SK-N-SH treated with all-trans-retinoic acid at 6 μM for 48 hours (cell line): ENCODE measurements around the gene CANX.

Experiments used
- ATAC-seq: fragments of 200-7000 bp; cut with Tn5 transposase; 3 replicates; pipeline ENCODE4 v1.9.1; 2020; ENCODE audit warnings: mild to moderate bottlenecking, moderate library complexity
- ARNTL ChIP-seq: fragments of 450-650 bp; formaldehyde crosslinking; IDR thresholded peaks from 2 replicates; pipeline ENCODE4 v1.5.0; 2020; ENCODE audit warnings: low read depth, mild to moderate bottlenecking, moderate library complexity, borderline replicate concordance
- BACH2 ChIP-seq: fragments of 250-450 bp; sonication (Bioruptor Pico); IDR thresholded peaks from 2 replicates; pipeline ENCODE4 v1.9.0; 2021; ENCODE audit warnings: mild to moderate bottlenecking, borderline replicate concordance
- CSDC2 ChIP-seq: fragments of 250-450 bp; sonication (Bioruptor Pico); IDR thresholded peaks from 2 replicates; pipeline ENCODE4 v1.5.0; 2020; ENCODE audit warnings: mild to moderate bottlenecking, moderate library complexity
- ESRRG ChIP-seq: fragments of 250-450 bp; sonication (Bioruptor Pico); IDR thresholded peaks from 2 replicates; pipeline ENCODE4 v1.6.1; 2021; ENCODE audit warnings: mild to moderate bottlenecking
- GLIS3 ChIP-seq: fragments of 250-450 bp; sonication (Bioruptor Pico); IDR thresholded peaks from 2 replicates; pipeline ENCODE4 v1.5.0; 2020; ENCODE audit warnings: mild to moderate bottlenecking, moderate library complexity
- ISL1 ChIP-seq: fragments of 250-450 bp; sonication (Bioruptor Pico); IDR thresholded peaks from 2 replicates; pipeline ENCODE4 v2.1.2; 2022; ENCODE audit warnings: mild to moderate bottlenecking, moderate library complexity
- OSR1 ChIP-seq: fragments of 250-450 bp; sonication (Bioruptor Pico); IDR thresholded peaks from 2 replicates; pipeline ENCODE4 v1.8.0; 2022; ENCODE audit warnings: moderate library complexity, mild to moderate bottlenecking, inconsistent platforms
- PPARA ChIP-seq: fragments of 250-450 bp; sonication (Bioruptor Pico); IDR thresholded peaks from 2 replicates; pipeline ENCODE4 v1.5.0; 2020; ENCODE audit warnings: mild to moderate bottlenecking, borderline replicate concordance
- RARB ChIP-seq: fragments of 250-450 bp; sonication (Bioruptor Pico); IDR thresholded peaks from 2 replicates; pipeline ENCODE4 v1.8.0; 2021; ENCODE audit warnings: mild to moderate bottlenecking, moderate library complexity
- SNAI2 ChIP-seq: fragments of 250-450 bp; sonication (Bioruptor Pico); IDR thresholded peaks from 2 replicates; pipeline ENCODE4 v1.5.0; 2020; ENCODE audit warnings: mild to moderate bottlenecking, moderate library complexity
- TCF4 ChIP-seq: fragments of 250-450 bp; sonication (Bioruptor Pico); IDR thresholded peaks from 2 replicates; pipeline ENCODE4 v1.8.0; 2021; ENCODE audit warnings: mild to moderate bottlenecking, moderate library complexity, borderline replicate concordance
- TOX ChIP-seq: fragments of 250-450 bp; sonication (Bioruptor Pico); IDR thresholded peaks from 2 replicates; pipeline ENCODE4 v1.8.0; 2021; ENCODE audit warnings: mild to moderate bottlenecking, moderate library complexity, borderline replicate concordance
- ZC3H10 ChIP-seq: fragments of 250-450 bp; sonication (Bioruptor Pico); IDR thresholded peaks from 2 replicates; pipeline ENCODE4 v1.5.1; 2021; ENCODE audit warnings: mild to moderate bottlenecking, moderate library complexity
- ZFP3 ChIP-seq: fragments of 250-450 bp; sonication (Bioruptor Pico); IDR thresholded peaks from 2 replicates; pipeline ENCODE4 v1.5.0; 2020; ENCODE audit warnings: mild to moderate bottlenecking, moderate library complexity
- ZFP30 ChIP-seq: fragments of 450-650 bp; formaldehyde crosslinking; IDR thresholded peaks from 2 replicates; pipeline ENCODE4 v1.5.0; 2022; ENCODE audit warnings: mild to moderate bottlenecking, moderate library complexity
- ZNF565 ChIP-seq: fragments of 450-650 bp; formaldehyde crosslinking; conservative IDR thresholded peaks from 2 replicates; pipeline ENCODE4 v1.5.0; 2020; ENCODE audit warnings: low read depth, mild to moderate bottlenecking, moderate library complexity
- ZNF70 ChIP-seq: fragments of 450-650 bp; formaldehyde crosslinking; IDR thresholded peaks from 2 replicates; pipeline ENCODE4 v1.5.0; 2020; ENCODE audit warnings: mild to moderate bottlenecking, moderate library complexity
- ZNF8 ChIP-seq: fragments of 450-650 bp; formaldehyde crosslinking; IDR thresholded peaks from 2 replicates; pipeline ENCODE4 v1.5.0; 2020; ENCODE audit warnings: mild to moderate bottlenecking, moderate library complexity
- TF ChIP-seq, protein P1 (sequence below): fragments of 250-450 bp; sonication (Bioruptor Pico); IDR thresholded peaks from 2 replicates; pipeline ENCODE4 v1.8.0; 2021; ENCODE audit warnings: low read depth, mild to moderate bottlenecking, moderate library complexity, borderline replicate concordance
- TF ChIP-seq, protein P2 (sequence below): fragments of 250-450 bp; sonication (Bioruptor Pico); IDR thresholded peaks from 2 replicates; pipeline ENCODE4 v1.5.0; 2020; ENCODE audit warnings: mild to moderate bottlenecking, moderate library complexity
- TF ChIP-seq, protein P3 (sequence below): fragments of 250-450 bp; sonication (Bioruptor Pico); IDR thresholded peaks from 2 replicates; pipeline ENCODE4 v1.8.0; 2020; ENCODE audit warnings: mild to moderate bottlenecking, moderate library complexity, borderline replicate concordance
- TF ChIP-seq, protein P4 (sequence below): fragments of 250-450 bp; sonication (Bioruptor Pico); IDR thresholded peaks from 2 replicates; pipeline ENCODE4 v1.5.1; 2021; ENCODE audit warnings: mild to moderate bottlenecking, moderate library complexity
- TF ChIP-seq, protein P5 (sequence below): fragments of 250-450 bp; sonication (Bioruptor Pico); IDR thresholded peaks from 2 replicates; pipeline ENCODE4 v1.5.1; 2020; ENCODE audit warnings: low read depth, mild to moderate bottlenecking, moderate library complexity

Gene CANX

DNA sequence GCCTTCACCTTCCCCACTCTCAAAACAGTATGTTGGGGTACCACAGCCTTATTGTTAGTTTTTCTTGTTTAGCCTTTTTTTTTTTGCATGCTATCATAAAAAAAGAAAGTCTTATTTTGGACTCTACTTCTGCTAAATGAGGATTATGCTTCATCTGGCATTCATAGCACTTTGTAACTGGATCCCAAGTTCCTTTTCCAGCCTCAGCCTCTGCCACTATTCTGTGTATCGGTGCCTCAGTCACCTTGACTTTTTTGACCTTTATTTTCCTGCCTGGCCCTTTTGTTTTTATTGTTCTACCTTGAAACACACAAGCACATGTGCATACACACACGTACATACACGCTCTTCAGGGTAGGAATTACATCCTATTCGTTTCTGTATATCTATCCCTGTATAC is 25.4 kb downstream of the CANX start:
- no peak for TF ChIP-seq TOX (CRISPR knock-in tag)
- no peak for TF ChIP-seq ZFP3 (CRISPR knock-in tag)
- TF ChIP-seq RARB (CRISPR knock-in tag), result no peak
- TF ChIP-seq ESRRG (CRISPR knock-in tag), result no peak
- no peak for TF ChIP-seq OSR1
- TF ChIP-seq ZNF8 (CRISPR knock-in tag), result no peak
- TF ChIP-seq GLIS3 (CRISPR knock-in tag), result no peak
- no peak for TF ChIP-seq ZC3H10 (CRISPR knock-in tag)
- TF ChIP-seq SNAI2, result no peak
- TF ChIP-seq, protein P1, sequence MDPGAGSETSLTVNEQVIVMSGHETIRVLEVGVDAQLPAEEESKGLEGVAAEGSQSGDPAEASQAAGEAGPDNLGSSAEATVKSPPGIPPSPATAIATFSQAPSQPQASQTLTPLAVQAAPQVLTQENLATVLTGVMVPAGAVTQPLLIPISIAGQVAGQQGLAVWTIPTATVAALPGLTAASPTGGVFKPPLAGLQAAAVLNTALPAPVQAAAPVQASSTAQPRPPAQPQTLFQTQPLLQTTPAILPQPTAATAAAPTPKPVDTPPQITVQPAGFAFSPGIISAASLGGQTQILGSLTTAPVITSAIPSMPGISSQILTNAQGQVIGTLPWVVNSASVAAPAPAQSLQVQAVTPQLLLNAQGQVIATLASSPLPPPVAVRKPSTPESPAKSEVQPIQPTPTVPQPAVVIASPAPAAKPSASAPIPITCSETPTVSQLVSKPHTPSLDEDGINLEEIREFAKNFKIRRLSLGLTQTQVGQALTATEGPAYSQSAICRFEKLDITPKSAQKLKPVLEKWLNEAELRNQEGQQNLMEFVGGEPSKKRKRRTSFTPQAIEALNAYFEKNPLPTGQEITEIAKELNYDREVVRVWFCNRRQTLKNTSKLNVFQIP (CRISPR knock-in tag), result no peak
- TF ChIP-seq CSDC2, result no peak
- no peak for TF ChIP-seq ZNF565 (CRISPR knock-in tag)
- TF ChIP-seq ARNTL (CRISPR knock-in tag), result no peak
- TF ChIP-seq ZNF70, result no peak
- no peak for ATAC-seq

DNA sequence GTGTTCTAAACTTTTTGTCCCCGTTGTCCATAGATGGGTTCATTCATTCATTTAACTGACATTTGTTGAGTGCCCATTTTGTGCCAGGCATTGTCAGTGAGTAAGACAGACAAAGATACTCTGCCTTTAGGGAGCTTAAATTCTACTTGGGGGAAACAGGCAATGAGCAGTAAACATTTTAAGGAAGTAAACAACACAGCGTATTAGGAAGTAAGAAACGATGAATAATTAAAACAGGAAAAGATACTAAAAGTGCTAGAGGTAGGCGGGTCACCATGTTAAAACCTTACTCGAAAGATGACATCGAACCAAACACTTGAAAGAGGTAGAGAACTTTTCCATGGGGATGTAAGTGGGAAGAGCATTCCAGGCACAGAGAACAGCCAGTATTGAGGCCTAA is 28.3 kb downstream of the CANX start:
- TF ChIP-seq TOX (CRISPR knock-in tag) (no peak), ZFP3 (CRISPR knock-in tag) (no peak), TCF4 (CRISPR knock-in tag) (no peak), ZNF565 (CRISPR knock-in tag) (no peak), ESRRG (CRISPR knock-in tag) (no peak), PPARA (CRISPR knock-in tag) (no peak), ZNF8 (CRISPR knock-in tag) (no peak), CSDC2 (no peak), SNAI2 (no peak)
- TF ChIP-seq, protein P2, sequence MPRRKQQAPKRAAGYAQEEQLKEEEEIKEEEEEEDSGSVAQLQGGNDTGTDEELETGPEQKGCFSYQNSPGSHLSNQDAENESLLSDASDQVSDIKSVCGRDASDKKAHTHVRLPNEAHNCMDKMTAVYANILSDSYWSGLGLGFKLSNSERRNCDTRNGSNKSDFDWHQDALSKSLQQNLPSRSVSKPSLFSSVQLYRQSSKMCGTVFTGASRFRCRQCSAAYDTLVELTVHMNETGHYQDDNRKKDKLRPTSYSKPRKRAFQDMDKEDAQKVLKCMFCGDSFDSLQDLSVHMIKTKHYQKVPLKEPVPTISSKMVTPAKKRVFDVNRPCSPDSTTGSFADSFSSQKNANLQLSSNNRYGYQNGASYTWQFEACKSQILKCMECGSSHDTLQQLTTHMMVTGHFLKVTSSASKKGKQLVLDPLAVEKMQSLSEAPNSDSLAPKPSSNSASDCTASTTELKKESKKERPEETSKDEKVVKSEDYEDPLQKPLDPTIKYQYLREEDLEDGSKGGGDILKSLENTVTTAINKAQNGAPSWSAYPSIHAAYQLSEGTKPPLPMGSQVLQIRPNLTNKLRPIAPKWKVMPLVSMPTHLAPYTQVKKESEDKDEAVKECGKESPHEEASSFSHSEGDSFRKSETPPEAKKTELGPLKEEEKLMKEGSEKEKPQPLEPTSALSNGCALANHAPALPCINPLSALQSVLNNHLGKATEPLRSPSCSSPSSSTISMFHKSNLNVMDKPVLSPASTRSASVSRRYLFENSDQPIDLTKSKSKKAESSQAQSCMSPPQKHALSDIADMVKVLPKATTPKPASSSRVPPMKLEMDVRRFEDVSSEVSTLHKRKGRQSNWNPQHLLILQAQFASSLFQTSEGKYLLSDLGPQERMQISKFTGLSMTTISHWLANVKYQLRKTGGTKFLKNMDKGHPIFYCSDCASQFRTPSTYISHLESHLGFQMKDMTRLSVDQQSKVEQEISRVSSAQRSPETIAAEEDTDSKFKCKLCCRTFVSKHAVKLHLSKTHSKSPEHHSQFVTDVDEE (CRISPR knock-in tag), result no peak
- TF ChIP-seq, all 23 proteins: peak for 0
- ATAC-seq, result no peak

DNA sequence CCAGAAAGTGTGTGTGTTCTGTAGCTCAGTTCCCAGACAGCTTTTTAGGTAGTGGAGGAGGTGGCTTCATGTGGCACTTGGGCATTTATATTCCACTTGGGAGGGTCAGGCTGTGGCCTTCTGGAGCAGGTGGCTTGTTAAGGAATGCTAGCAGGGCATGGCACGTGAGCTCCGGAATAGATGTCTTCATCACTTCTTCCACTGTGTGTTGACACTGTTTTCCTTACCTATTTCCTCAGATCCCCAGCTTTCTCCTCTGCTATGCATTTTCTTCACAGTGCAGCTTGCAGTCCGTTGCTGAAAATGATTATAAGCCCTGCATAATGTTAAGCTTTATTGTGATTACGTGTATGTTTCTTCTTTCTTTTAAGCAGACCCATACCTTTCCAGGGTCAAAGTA is 30.5 kb downstream of the CANX start:
- ATAC-seq, result no peak
- TF ChIP-seq, protein P2 (CRISPR knock-in tag), result no peak
- TF ChIP-seq ZNF8 (CRISPR knock-in tag) (no peak), ZFP3 (CRISPR knock-in tag) (no peak), SNAI2 (no peak), BACH2 (CRISPR knock-in tag) (no peak), RARB (CRISPR knock-in tag) (no peak), ZFP30 (CRISPR knock-in tag) (no peak), OSR1 (no peak), TOX (CRISPR knock-in tag) (no peak), CSDC2 (no peak), ESRRG (CRISPR knock-in tag) (no peak), ZC3H10 (CRISPR knock-in tag) (no peak), GLIS3 (CRISPR knock-in tag) (no peak), ISL1 (CRISPR knock-in tag) (no peak), ZNF565 (CRISPR knock-in tag) (no peak)
- TF ChIP-seq, protein P3, sequence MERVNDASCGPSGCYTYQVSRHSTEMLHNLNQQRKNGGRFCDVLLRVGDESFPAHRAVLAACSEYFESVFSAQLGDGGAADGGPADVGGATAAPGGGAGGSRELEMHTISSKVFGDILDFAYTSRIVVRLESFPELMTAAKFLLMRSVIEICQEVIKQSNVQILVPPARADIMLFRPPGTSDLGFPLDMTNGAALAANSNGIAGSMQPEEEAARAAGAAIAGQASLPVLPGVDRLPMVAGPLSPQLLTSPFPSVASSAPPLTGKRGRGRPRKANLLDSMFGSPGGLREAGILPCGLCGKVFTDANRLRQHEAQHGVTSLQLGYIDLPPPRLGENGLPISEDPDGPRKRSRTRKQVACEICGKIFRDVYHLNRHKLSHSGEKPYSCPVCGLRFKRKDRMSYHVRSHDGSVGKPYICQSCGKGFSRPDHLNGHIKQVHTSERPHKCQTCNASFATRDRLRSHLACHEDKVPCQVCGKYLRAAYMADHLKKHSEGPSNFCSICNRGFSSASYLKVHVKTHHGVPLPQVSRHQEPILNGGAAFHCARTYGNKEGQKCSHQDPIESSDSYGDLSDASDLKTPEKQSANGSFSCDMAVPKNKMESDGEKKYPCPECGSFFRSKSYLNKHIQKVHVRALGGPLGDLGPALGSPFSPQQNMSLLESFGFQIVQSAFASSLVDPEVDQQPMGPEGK (CRISPR knock-in tag), result no peak
- TF ChIP-seq, protein P1 (CRISPR knock-in tag), result no peak
- TF ChIP-seq, protein P4, sequence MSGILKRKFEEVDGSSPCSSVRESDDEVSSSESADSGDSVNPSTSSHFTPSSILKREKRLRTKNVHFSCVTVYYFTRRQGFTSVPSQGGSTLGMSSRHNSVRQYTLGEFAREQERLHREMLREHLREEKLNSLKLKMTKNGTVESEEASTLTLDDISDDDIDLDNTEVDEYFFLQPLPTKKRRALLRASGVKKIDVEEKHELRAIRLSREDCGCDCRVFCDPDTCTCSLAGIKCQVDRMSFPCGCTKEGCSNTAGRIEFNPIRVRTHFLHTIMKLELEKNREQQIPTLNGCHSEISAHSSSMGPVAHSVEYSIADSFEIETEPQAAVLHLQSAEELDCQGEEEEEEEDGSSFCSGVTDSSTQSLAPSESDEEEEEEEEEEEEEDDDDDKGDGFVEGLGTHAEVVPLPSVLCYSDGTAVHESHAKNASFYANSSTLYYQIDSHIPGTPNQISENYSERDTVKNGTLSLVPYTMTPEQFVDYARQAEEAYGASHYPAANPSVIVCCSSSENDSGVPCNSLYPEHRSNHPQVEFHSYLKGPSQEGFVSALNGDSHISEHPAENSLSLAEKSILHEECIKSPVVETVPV (CRISPR knock-in tag), result no peak
- TF ChIP-seq, protein P5, sequence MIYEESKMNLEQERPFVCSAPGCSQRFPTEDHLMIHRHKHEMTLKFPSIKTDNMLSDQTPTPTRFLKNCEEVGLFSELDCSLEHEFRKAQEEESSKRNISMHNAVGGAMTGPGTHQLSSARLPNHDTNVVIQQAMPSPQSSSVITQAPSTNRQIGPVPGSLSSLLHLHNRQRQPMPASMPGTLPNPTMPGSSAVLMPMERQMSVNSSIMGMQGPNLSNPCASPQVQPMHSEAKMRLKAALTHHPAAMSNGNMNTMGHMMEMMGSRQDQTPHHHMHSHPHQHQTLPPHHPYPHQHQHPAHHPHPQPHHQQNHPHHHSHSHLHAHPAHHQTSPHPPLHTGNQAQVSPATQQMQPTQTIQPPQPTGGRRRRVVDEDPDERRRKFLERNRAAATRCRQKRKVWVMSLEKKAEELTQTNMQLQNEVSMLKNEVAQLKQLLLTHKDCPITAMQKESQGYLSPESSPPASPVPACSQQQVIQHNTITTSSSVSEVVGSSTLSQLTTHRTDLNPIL (CRISPR knock-in tag), result no peak
- TF ChIP-seq, all 23 proteins: peak for 0
